ENCODE measurements around the gene RAP1B.

- TF ChIP-seq CTCF (IDR thresholded peaks at IDR 0.05; ENCODE audit: extremely low read depth in 1 of 2, insufficient read depth in 1 of 2, low read depth in 1 of 2, low read length in 2 of 2) (no peak), POLR2A (IDR thresholded peaks at IDR 0.05; ENCODE audit: low read depth, low read length) (no peak), POLR2AphosphoS5 (IDR thresholded peaks at IDR 0.05; ENCODE audit: insufficient read depth, low read depth, low read length) (no peak), MAX (IDR thresholded peaks at IDR 0.05; ENCODE audit: insufficient read depth, insufficient read length) (no peak), EZH2 (IDR thresholded peaks at IDR 0.05; ENCODE audit: borderline replicate concordance, low read depth, low read length, severe bottlenecking) (no peak)
These were observed 19.9 kb downstream of the RAP1B start for GRCh38 chr12:68630598-68630997.
